AG10803 (cell line): Measurements from ENCODE around the gene TRIM44.

Experiments
- DNase-seq: peaks from one replicate; pipeline ENCODE4 v3.0.0; 2010; ENCODE audit warnings: low read depth
- H3K4me3 ChIP-seq: 2 replicates; pipeline ENCODE4 v1.5.1; 2011; ENCODE audit warnings: mild to moderate bottlenecking, low read length, control low read depth
- TF ChIP-seq, protein P1 (sequence below): conservative IDR thresholded peaks from 2 replicates; pipeline ENCODE4 v1.5.1; 2011; ENCODE audit warnings: mild to moderate bottlenecking, low read length, control low read depth, inconsistent platforms

The TRIM44 gene, protein sequence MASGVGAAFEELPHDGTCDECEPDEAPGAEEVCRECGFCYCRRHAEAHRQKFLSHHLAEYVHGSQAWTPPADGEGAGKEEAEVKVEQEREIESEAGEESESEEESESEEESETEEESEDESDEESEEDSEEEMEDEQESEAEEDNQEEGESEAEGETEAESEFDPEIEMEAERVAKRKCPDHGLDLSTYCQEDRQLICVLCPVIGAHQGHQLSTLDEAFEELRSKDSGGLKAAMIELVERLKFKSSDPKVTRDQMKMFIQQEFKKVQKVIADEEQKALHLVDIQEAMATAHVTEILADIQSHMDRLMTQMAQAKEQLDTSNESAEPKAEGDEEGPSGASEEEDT

GRCh38 chr11:35662649-35663407 lies at the start of gene TRIM44:
Gene TRIM44 (plus strand): TSS chr11:35662775. CDS start chr11:35663112, 337 bp downstream.
- TF ChIP-seq, protein P1, sequence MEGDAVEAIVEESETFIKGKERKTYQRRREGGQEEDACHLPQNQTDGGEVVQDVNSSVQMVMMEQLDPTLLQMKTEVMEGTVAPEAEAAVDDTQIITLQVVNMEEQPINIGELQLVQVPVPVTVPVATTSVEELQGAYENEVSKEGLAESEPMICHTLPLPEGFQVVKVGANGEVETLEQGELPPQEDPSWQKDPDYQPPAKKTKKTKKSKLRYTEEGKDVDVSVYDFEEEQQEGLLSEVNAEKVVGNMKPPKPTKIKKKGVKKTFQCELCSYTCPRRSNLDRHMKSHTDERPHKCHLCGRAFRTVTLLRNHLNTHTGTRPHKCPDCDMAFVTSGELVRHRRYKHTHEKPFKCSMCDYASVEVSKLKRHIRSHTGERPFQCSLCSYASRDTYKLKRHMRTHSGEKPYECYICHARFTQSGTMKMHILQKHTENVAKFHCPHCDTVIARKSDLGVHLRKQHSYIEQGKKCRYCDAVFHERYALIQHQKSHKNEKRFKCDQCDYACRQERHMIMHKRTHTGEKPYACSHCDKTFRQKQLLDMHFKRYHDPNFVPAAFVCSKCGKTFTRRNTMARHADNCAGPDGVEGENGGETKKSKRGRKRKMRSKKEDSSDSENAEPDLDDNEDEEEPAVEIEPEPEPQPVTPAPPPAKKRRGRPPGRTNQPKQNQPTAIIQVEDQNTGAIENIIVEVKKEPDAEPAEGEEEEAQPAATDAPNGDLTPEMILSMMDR: no peak

DNA sequence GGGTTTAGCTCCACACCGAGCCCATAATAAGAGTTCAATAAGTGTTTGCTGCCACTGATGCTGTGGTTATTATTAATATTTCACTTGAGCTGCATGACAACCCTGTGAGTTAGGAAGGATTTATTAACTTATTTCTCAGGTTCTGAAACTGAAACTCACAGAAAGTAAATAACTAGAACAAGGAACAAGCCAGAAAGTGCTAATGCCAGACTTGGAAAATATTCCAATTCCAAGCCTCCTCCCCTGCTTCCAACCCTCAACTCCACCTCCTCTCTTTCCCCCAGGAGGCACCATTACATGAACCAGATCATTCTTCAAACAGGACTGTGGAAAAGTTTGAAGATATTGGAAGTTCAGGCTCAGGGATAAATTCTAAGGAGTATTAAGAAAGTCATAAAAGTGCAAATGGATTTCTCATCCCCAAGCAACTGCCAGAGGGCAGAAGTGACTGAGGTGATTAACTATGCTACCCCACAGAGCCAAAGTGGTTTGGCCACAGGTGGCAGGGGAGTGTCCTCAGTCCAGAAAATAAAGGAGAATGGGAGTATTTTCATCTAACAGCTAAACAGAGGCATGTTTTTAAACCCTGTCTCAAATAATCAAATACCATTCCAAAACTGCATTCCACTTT lies 47.5 kb upstream of the TRIM44 start:
- no peak for DNase-seq
- TF ChIP-seq, protein P1: no peak; the same call in 1 of the 2 replicates
- no peak overlapping the region for H3K4me3 ChIP-seq

More at GRCh38 chr11:35662649-35663407, at the start of gene TRIM44:
- H3K4me3 ChIP-seq: peak within 1 kb of the TSS; percentile 92
- DNase-seq: peak; percentile 86

DNA sequence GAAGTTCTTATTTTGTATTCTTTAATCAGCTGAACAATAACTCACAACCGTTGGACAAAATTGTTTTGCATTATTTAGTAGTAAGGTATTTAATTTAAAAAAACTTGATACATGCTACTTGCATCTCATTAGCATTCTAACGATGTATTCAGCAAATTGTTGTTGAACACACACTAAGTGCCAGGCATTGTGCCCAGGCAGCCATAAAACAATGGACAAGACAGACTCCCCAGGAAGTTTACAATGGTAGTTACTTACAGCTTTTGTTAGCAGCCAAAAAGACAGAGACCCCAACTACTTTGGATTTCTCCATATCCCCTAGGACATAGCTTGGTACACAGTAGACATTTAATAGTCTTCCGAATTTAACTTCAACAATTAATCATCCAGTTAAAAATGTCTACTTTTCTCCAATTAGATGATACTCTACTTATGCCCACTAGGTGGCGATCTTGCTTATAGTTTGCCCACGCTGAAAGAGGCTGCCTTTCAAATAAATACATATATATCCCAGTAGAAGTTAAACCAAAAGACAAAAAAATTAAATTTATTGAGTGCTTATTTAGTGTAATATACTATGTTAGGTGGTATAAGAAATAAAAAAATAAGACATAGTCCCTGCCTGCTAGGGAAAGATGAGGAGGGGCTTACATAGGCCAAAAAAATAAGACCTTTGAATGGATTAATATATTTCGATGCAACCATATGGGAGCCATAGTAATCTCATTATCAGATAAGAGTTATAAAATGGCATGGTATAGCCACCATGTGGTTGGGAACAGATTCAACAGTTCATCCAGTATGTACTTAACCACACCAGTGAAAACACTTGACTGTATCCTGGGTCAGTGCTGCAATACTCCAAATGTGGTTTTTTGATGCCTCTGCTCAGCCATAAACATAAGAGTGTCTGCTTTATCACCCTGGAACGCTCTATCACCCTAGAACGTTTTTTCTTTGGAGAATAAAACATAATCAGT lies 46.4 kb upstream of the TRIM44 start:
- TF ChIP-seq, protein P1: peak; percentile 73
- peak; percentile 68 for DNase-seq
- no peak overlapping the region for H3K4me3 ChIP-seq

DNA sequence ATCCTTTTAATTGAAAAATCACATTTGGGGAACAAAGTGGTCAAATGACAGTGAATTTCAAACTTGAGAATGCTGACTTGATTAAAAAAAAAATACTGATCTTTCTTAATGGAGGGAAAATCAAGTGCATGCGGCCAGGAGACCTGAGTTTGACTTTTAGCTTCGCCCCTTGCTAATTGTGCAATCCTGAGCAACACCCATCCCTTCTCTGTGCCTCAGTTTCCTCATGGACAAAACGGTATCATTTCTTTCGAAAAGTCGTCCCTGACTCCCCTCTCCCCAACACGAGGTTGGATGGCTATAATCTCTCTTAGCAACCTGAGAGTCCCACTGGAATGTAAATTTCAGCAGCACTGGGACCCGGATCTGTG lies 45.3 kb upstream of the TRIM44 start:
- TF ChIP-seq, protein P1: no peak
- peak overlapping the region; percentile 68 for H3K4me3 ChIP-seq
- DNase-seq: no peak

DNA sequence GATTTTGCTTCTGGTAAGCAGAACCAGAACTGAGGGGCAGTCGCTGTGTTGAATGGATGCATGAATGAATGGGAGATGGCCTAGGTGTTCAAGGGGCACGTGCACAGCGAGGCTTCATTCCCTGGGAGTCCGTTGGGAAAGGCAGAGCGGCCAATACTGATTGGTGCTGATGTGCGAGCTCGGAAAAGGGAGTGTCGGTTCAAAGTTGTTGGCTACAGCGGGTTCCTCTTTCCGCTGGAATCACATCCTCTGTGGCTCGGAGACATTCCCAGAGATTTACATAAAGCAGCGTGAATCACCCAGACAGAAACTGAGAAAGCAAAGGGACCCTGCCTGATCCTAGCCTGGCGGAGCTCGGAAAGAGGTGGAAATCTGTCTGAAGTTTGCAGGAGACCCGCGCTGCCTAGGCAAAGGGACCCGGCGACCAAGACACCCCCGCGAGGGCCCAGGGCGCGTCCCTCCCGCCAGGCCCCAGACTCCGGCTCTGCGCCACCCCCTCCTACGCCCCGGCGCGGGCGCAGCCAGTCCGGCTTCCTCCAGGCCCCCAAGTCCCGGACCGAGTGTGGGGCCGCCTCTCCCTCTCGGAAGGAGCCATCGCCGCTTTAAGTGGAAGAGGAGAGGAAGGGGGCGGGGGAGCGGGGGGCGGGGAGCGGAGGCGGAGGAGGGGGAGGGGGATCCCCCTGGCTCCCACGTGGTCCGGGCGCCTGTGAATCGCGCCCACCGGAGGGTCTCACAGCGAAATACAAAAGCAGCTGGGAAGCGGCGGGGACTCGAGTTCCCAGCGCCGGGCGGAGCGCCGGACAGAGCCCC lies 44.7 kb upstream of the TRIM44 start, which contains the start of gene FJX1:
TSS of gene FJX1 (plus strand) at position 774 of the 810 bp plus-strand sequence. CDS start 177 bp downstream, outside the sequence.
- peak; percentile 89 for DNase-seq
- TF ChIP-seq, protein P1: no peak
- H3K4me3 ChIP-seq: peak within 1 kb of the TSS; percentile 68
